ENCODE results near the gene TH. TPM values are rescaled to one million over a fixed set of nuclear protein-coding genes. Genes with fewer than 3 reads are reported as not detected.

Gene TH
- total and polyA plus RNA-seq, 2 donors from 2014 or later, result not detected

GRCh38 chr11:2177076-2177475 is 5.5 kb upstream of the TH start:
- TF ChIP-seq, protein P1, sequence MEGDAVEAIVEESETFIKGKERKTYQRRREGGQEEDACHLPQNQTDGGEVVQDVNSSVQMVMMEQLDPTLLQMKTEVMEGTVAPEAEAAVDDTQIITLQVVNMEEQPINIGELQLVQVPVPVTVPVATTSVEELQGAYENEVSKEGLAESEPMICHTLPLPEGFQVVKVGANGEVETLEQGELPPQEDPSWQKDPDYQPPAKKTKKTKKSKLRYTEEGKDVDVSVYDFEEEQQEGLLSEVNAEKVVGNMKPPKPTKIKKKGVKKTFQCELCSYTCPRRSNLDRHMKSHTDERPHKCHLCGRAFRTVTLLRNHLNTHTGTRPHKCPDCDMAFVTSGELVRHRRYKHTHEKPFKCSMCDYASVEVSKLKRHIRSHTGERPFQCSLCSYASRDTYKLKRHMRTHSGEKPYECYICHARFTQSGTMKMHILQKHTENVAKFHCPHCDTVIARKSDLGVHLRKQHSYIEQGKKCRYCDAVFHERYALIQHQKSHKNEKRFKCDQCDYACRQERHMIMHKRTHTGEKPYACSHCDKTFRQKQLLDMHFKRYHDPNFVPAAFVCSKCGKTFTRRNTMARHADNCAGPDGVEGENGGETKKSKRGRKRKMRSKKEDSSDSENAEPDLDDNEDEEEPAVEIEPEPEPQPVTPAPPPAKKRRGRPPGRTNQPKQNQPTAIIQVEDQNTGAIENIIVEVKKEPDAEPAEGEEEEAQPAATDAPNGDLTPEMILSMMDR (IDR thresholded peaks at IDR 0.05; ENCODE audit: borderline replicate concordance, extremely low read depth, insufficient read depth), result no peak
- no peak for FAIRE-seq
- Histone ChIP-seq H3K9me3 (ENCODE audit: control insufficient read depth in 2 of 3, insufficient read depth in 1 of 3, low read length in 3 of 3) (no peaks in the 10 kb centered on the region), H3K4me3 (ENCODE audit: low read length in 3 of 3) (no peak overlapping the region), H3K27ac (ENCODE audit: low read depth in 2 of 2, low read length in 2 of 2) (no peak overlapping the region), H3K4me1 (ENCODE audit: control insufficient read depth in 2 of 3, insufficient read depth in 2 of 3, low read depth in 1 of 3, low read length in 3 of 3) (no peaks in the 10 kb centered on the region), H3K9ac (ENCODE audit: low read length in 3 of 3) (no peak overlapping the region), H3K36me3 (ENCODE audit: control insufficient read depth in 2 of 3, insufficient read depth in 3 of 3, low read length in 3 of 3) (no peaks in the 10 kb centered on the region), H3K27me3 (ENCODE audit: control insufficient read depth, insufficient read depth, low read length) (no peaks in the 10 kb centered on the region)
- intact Hi-C loops (cut with DNase I), result no loop called here
- DNase-seq, result no peak

DNA sequence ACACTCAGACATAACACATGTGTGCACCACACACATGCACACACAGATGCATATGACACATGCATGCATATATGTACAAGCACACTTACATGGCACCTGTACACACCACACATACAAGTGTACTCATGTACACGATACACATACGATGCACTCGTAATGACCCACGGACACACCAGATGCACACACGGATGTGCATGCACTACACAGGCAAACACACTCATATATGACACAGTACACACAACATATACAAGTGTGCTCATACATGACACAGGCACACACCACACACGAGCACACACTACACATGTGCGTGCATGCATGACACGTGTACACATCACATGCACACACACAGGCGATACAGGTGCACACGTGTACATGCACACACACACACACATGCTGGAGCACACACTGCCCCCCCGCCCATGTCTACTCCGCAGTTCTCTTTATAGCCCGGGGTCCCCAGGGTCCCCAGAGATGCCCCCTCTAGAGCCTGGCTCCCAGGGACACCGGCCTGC is 4.8 kb upstream of the TH start:
- TF ChIP-seq, protein P1 (IDR thresholded peaks at IDR 0.05; ENCODE audit: borderline replicate concordance, extremely low read depth, insufficient read depth), result no peak
- no peaks in the 10 kb centered on the region for H3K36me3 ChIP-seq (ENCODE audit: control insufficient read depth in 2 of 3, insufficient read depth in 3 of 3, low read length in 3 of 3)
- H3K4me1 ChIP-seq (ENCODE audit: control insufficient read depth in 2 of 3, insufficient read depth in 2 of 3, low read depth in 1 of 3, low read length in 3 of 3), result no peaks in the 10 kb centered on the region
- no peak overlapping the region for H3K27ac ChIP-seq (ENCODE audit: low read depth in 2 of 2, low read length in 2 of 2)
- DNase-seq (no peak), FAIRE-seq (no peak)
- intact Hi-C loops (cut with DNase I), result no loop called here
- H3K9me3 ChIP-seq (ENCODE audit: control insufficient read depth in 2 of 3, insufficient read depth in 1 of 3, low read length in 3 of 3), result no peaks in the 10 kb centered on the region
- no peak overlapping the region for H3K4me3 ChIP-seq (ENCODE audit: low read length in 3 of 3)
- no peak overlapping the region for H3K9ac ChIP-seq (ENCODE audit: low read length in 3 of 3)
- H3K27me3 ChIP-seq (ENCODE audit: control insufficient read depth, insufficient read depth, low read length), result no peaks in the 10 kb centered on the region

GRCh38 chr11:2175659-2176058 is 4.0 kb upstream of the TH start:
- intact Hi-C loops (cut with DNase I), result no loop called here
- FAIRE-seq (no peak), DNase-seq (peak in 3 of 5 donors; percentile 58 to 69 (median 63))
- Histone ChIP-seq H3K9me3 (ENCODE audit: control insufficient read depth in 2 of 3, insufficient read depth in 1 of 3, low read length in 3 of 3) (no peaks in the 10 kb centered on the region), H3K4me3 (ENCODE audit: low read length in 3 of 3) (no peak overlapping the region), H3K36me3 (ENCODE audit: control insufficient read depth in 2 of 3, insufficient read depth in 3 of 3, low read length in 3 of 3) (no peaks in the 10 kb centered on the region), H3K9ac (ENCODE audit: low read length in 3 of 3) (no peak overlapping the region), H3K27ac (ENCODE audit: low read depth in 2 of 2, low read length in 2 of 2) (no peak overlapping the region), H3K27me3 (ENCODE audit: control insufficient read depth, insufficient read depth, low read length) (no peaks in the 10 kb centered on the region), H3K4me1 (ENCODE audit: control insufficient read depth in 2 of 3, insufficient read depth in 2 of 3, low read depth in 1 of 3, low read length in 3 of 3) (no peaks in the 10 kb centered on the region)
- TF ChIP-seq, protein P1 (IDR thresholded peaks at IDR 0.05; ENCODE audit: borderline replicate concordance, extremely low read depth, insufficient read depth), result no peak

DNA sequence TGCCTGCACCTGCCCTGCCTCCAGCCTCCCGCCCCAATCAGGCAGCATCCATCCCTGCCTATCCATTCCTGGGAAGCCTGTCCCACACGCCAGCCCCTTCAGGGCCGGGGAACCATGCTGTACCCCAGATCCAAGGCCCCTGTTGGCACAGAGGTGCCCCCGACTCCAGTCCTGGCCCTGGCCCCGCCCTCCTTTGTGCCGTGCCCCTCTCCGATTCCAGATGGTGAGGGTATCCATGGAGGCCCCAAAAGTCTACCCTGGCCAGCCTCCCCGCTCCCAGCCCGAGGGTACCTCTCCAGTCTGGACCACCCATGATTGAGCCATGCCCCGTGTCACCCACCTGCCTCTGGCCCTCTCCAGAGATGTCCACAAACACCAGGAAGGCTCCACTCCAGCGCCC is 2.7 kb upstream of the TH start:
- FAIRE-seq, result no peak
- H3K27me3 ChIP-seq (ENCODE audit: control insufficient read depth, insufficient read depth, low read length), result no peaks in the 10 kb centered on the region
- no peak overlapping the region for H3K4me3 ChIP-seq (ENCODE audit: low read length in 3 of 3)
- no peak for DNase-seq
- H3K27ac ChIP-seq (ENCODE audit: low read depth in 2 of 2, low read length in 2 of 2), result no peak overlapping the region
- H3K9me3 ChIP-seq (ENCODE audit: control insufficient read depth in 2 of 3, insufficient read depth in 1 of 3, low read length in 3 of 3), result no peaks in the 10 kb centered on the region
- no peak overlapping the region for H3K9ac ChIP-seq (ENCODE audit: low read length in 3 of 3)
- TF ChIP-seq, protein P1 (IDR thresholded peaks at IDR 0.05; ENCODE audit: borderline replicate concordance, extremely low read depth, insufficient read depth), result no peak
- no peaks in the 10 kb centered on the region for H3K36me3 ChIP-seq (ENCODE audit: control insufficient read depth in 2 of 3, insufficient read depth in 3 of 3, low read length in 3 of 3)
- H3K4me1 ChIP-seq (ENCODE audit: control insufficient read depth in 2 of 3, insufficient read depth in 2 of 3, low read depth in 1 of 3, low read length in 3 of 3), result no peaks in the 10 kb centered on the region
- intact Hi-C loops (cut with DNase I), result no loop called here
